A673 (cell line): ENCODE measurements around the gene ARNT2. TPM values are rescaled to one million over a fixed set of nuclear protein-coding genes. Genes with fewer than 3 reads are reported as not detected.

Experiments
- BruUV-seq: library from RNA; stranded (reverse); fragments of 400-500 nt; replicated peaks from 2 replicates; lab custom pipeline; 2021; lab: Mats Ljungman, UMichigan
- CTCF ChIA-PET: fragments of 300-600 bp; sonication (Branson Sonifier 250); formaldehyde crosslinking; loops from one replicate; lab custom pipeline; 2022; ENCODE audit warnings: antibody characterized with exemption; lab: Charles Lee
- POLR2A ChIA-PET: fragments of 300-600 bp; sonication (Branson Sonifier 250); formaldehyde crosslinking; loops from one replicate; lab custom pipeline; 2022; ENCODE audit warnings: antibody characterized with exemption; ENCODE audit not compliant: low non-redundant PET; lab: Charles Lee
- DNase-seq: peaks from one replicate; pipeline ENCODE4 v3.0.0-alpha.2; 2015; ENCODE audit warnings: low spot score
- H3K27ac ChIP-seq: fragments of 200-600 bp; sonication (generic); 2 replicates; pipeline ENCODE4 v1.5.1; 2016; ENCODE audit warnings: mixed run types, low read depth, mild to moderate bottlenecking, mixed read lengths, antibody characterized with exemption, low read length; ENCODE audit not compliant: poor library complexity, severe bottlenecking
- H3K27me3 ChIP-seq: fragments of 200-600 bp; sonication (generic); replicated peaks from 2 replicates; pipeline ENCODE4 v1.6.1; 2017; ENCODE audit warnings: mixed run types, low read depth, mild to moderate bottlenecking, mixed read lengths, antibody characterized with exemption, low read length; ENCODE audit not compliant: insufficient read depth, poor library complexity
- H3K36me3 ChIP-seq: fragments of 200-600 bp; sonication (generic); 2 replicates; pipeline ENCODE4 v1.6.1; 2016; ENCODE audit warnings: mixed run types, mild to moderate bottlenecking, mixed read lengths, antibody characterized with exemption, low read length; ENCODE audit not compliant: insufficient read depth, poor library complexity, severe bottlenecking
- H3K4me1 ChIP-seq: fragments of 200-600 bp; sonication (generic); 2 replicates; pipeline ENCODE4 v1.6.1; 2017; ENCODE audit warnings: mixed run types, mild to moderate bottlenecking, mixed read lengths, antibody characterized with exemption, low read length; ENCODE audit not compliant: insufficient read depth, poor library complexity, severe bottlenecking
- H3K4me3 ChIP-seq: fragments of 200-600 bp; sonication (generic); 2 replicates; pipeline ENCODE4 v1.5.1; 2016; ENCODE audit warnings: low read depth, mixed run types, mild to moderate bottlenecking, mixed read lengths, low read length; ENCODE audit not compliant: poor library complexity, severe bottlenecking
- H3K9me3 ChIP-seq: fragments of 200-600 bp; sonication (generic); 2 replicates; pipeline ENCODE4 v1.6.1; 2016; ENCODE audit warnings: mixed run types, low read depth, mild to moderate bottlenecking, mixed read lengths, antibody characterized with exemption, low read length; ENCODE audit not compliant: poor library complexity, severe bottlenecking
- EZH2 ChIP-seq: fragments of 200-600 bp; sonication (generic); IDR thresholded peaks from 2 replicates; pipeline ENCODE4 v1.6.1; 2017; ENCODE audit warnings: borderline replicate concordance, low read depth, mild to moderate bottlenecking, mixed read lengths, antibody characterized with exemption, low read length; ENCODE audit not compliant: poor library complexity, severe bottlenecking
- intact Hi-C: fragments of 100-400 bp; cut with micrococcal nuclease; formaldehyde crosslinking; loops from one replicate; pipeline ENCODE4 v1.10.0; 2022; ENCODE audit not compliant: unreplicated experiment
- total RNA-seq: library from RNA; stranded (reverse); gene quantifications from 2 replicates; pipeline ENCODE4 v1.2.3, GENCODE V29; 2021
- TF ChIP-seq, protein P1 (sequence below): fragments of 300-800, 200-600 bp; sonication (generic); conservative IDR thresholded peaks from 2 replicates; pipeline ENCODE4 v1.5.1; 2017; ENCODE audit warnings: low read depth, mild to moderate bottlenecking, antibody characterized with exemption, low read length, moderate library complexity, mixed read lengths

The ARNT2 gene
- total RNA-seq, 1 experiment from 2014 or later = 2.1 TPM

DNA sequence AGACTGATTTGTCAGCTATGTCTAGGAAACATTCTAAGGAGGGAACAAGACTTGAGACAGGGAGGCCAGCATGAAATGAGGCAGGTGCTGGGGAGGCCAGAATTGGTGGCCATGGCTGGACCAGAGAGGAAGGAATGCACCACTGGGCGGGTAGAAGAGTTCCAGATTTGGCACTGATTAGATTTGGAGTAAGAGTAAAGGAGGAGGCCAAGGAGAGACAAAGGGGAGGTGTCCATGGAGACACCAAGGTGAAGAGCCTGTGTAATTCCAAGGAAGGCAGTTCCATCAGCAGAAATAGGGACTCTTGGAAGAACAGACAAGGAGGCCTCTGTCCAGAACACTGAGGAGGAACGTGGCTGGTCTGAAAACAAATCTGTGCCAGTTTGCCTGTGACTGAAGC is 1.8 kb downstream of the ARNT2 start:
- BruUV-seq = no TSS peak
- Histone ChIP-seq H3K4me1 (no peaks in the 10 kb centered on the region), H3K36me3 (no peaks in the 10 kb centered on the region), H3K9me3 (no peaks in the 10 kb centered on the region), H3K4me3 (no peak overlapping the region), H3K27me3 (peaks cover 61% of the 10 kb centered on the region), H3K27ac (no peak overlapping the region)
- ChIA-PET POLR2A (no interaction called here), CTCF (interaction anchor here (1.0 kb wide), 1 partner anchor 13 kb away, joined by 3 read pairs; no protein-coding TSS in a partner anchor)
- DNase-seq = no peak
- TF ChIP-seq EZH2 = no peak
- TF ChIP-seq, protein P1, sequence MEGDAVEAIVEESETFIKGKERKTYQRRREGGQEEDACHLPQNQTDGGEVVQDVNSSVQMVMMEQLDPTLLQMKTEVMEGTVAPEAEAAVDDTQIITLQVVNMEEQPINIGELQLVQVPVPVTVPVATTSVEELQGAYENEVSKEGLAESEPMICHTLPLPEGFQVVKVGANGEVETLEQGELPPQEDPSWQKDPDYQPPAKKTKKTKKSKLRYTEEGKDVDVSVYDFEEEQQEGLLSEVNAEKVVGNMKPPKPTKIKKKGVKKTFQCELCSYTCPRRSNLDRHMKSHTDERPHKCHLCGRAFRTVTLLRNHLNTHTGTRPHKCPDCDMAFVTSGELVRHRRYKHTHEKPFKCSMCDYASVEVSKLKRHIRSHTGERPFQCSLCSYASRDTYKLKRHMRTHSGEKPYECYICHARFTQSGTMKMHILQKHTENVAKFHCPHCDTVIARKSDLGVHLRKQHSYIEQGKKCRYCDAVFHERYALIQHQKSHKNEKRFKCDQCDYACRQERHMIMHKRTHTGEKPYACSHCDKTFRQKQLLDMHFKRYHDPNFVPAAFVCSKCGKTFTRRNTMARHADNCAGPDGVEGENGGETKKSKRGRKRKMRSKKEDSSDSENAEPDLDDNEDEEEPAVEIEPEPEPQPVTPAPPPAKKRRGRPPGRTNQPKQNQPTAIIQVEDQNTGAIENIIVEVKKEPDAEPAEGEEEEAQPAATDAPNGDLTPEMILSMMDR = no peak
- intact Hi-C loops = no loop called here

DNA sequence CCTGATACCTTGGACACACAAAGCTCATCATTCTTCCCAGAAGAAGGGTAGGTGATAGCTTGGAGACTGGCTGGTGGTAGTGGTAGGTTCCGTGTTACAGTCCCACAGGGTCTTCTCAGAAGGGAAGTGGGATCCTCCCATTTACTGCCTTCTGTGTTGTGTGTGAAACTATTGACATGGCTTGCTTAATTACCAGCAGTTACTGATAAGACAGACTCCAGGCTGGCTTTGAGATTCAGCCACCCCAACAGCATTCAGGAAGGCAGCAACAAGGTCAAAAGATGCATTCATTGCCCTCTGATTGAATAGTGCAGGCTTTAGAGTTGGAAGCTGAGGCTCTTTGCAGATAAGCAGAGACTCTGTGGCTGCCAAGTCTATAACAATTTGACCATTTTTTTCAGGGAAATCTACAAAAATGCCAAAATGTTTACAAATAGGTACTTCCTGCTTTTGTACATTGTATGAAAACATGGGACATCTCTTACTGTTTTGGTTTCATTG is 7.7 kb downstream of the ARNT2 start:
- Histone ChIP-seq H3K36me3 (no peaks in the 10 kb centered on the region), H3K27me3 (peaks cover 16% of the 10 kb centered on the region), H3K4me3 (no peak overlapping the region), H3K9me3 (no peaks in the 10 kb centered on the region), H3K27ac (no peak overlapping the region), H3K4me1 (no peaks in the 10 kb centered on the region)
- ChIA-PET CTCF (no interaction called here), POLR2A (no interaction called here)
- intact Hi-C loops = no loop called here
- no peak for DNase-seq
- BruUV-seq = no TSS peak
- TF ChIP-seq, protein P1 = no peak
- no peak for TF ChIP-seq EZH2

GRCh38 chr15:80414546-80415357 is 10.6 kb downstream of the ARNT2 start:
- TF ChIP-seq, protein P1 = no peak
- no peak for TF ChIP-seq EZH2
- Histone ChIP-seq H3K9me3 (no peaks in the 10 kb centered on the region), H3K27me3 (no peaks in the 10 kb centered on the region), H3K27ac (no peak overlapping the region), H3K4me1 (no peaks in the 10 kb centered on the region), H3K4me3 (no peak overlapping the region), H3K36me3 (no peaks in the 10 kb centered on the region)
- intact Hi-C loops = no loop called here
- BruUV-seq = no TSS peak
- POLR2A ChIA-PET = no interaction called here
- CTCF ChIA-PET = no interaction called here
- no peak for DNase-seq
